Naive thymus-derived CD4-positive, alpha-beta T cell (primary cell): ENCODE data around the gene ZMYM4. TPM values are rescaled to one million over a fixed set of nuclear protein-coding genes. Genes with fewer than 3 reads are reported as not detected.

Source experiments
- polyA plus RNA-seq, 2 donors: library from polyadenylated mRNA; unstranded; fragments of 300-500 nt; fragmentation: Illumina TruSeq; gene quantifications; one replicate each; pipeline ENCODE4 v1.2.3, GENCODE V29; 2021
- total RNA-seq, 6 experiments: library from RNA in 5 of 6; stranded (reverse) in 5 of 6; gene quantifications; 1 replicate in 5 of 6; 2 replicates in 1 of 6; pipeline ENCODE4 v1.2.3 and lab custom pipeline; 2021 to 2026

ZMYM4 gene
- total and polyA plus RNA-seq, 7 experiments from 2014 or later: 28.2 to 52.9 (median 40.3) TPM

Other genes starting within 250 kb of the ZMYM4 start
- gene ZMYM6, start 236.8 kb upstream of the ZMYM4 start, total RNA-seq: 10 to 100 TPM; 26.2 to 46.3 (median 37.3) TPM
- gene ZMYM6, start 236.8 kb upstream of the ZMYM4 start, polyA plus RNA-seq: 1 to 10 TPM; 7.1 to 8.7 TPM
- 10 to 100 TPM; 11.8 to 21.2 (median 13.9) TPM for gene ZMYM1, start 189.3 kb upstream of the ZMYM4 start, total RNA-seq
- gene ZMYM1, start 189.3 kb upstream of the ZMYM4 start, polyA plus RNA-seq: 10 to 100 TPM; 15.5 to 18.4 TPM
- gene SFPQ, start 75.6 kb upstream of the ZMYM4 start, total RNA-seq: 100 to 1,000 TPM; 316 to 610 (median 356) TPM
- gene SFPQ, start 75.6 kb upstream of the ZMYM4 start, polyA plus RNA-seq: 100 to 1,000 TPM in 1 of 2 donors, 10 to 100 TPM in 1; 91.0 to 178 TPM